HCT116 (cell line): ENCODE measurements around the gene OXCT1. TPM values are rescaled to one million over a fixed set of nuclear protein-coding genes. Genes with fewer than 3 reads are reported as not detected.

Source experiments
- ATAC-seq: fragments of 200-7000 bp; cut with Tn5 transposase; 2 replicates; pipeline ENCODE4 v1.9.1; 2020; ENCODE audit warnings: mild to moderate bottlenecking, moderate library complexity
- BruUV-seq: library from RNA; stranded (reverse); fragments of 400-500 nt; replicated peaks from 2 replicates; lab custom pipeline; 2021; lab: Mats Ljungman, UMichigan
- CTCF ChIA-PET: fragments of 300-600 bp; sonication (Branson Sonifier 250); formaldehyde crosslinking; loops from one replicate; lab custom pipeline; 2021; ENCODE audit warnings: antibody characterized with exemption; lab: Charles Lee
- POLR2A ChIA-PET: fragments of 300-600, 350-600 bp; sonication (Branson Sonifier 250); formaldehyde crosslinking; loops from one replicate; lab custom pipeline; 2021; ENCODE audit warnings: antibody characterized with exemption; lab: Charles Lee
- RAD21 ChIA-PET, 2 experiments: fragments of 300-600 bp; sonication (Branson Sonifier 250); formaldehyde crosslinking; loops; one replicate each; lab custom pipeline; 2023; ENCODE audit warnings: low total read pairs in 2 of 2; ENCODE audit not compliant: uncharacterized antibody in 2 of 2, unreplicated experiment in 2 of 2, low non-redundant PET in 1 of 2; lab: Charles Lee
- DNase-seq: peaks from one replicate; pipeline ENCODE4 v3.0.0-alpha.2; 2010; ENCODE audit warnings: low read depth, low spot score
- H2AFZ ChIP-seq: fragments of 200-600 bp; shearing (Covaris generic), sonication (generic); 2 replicates; pipeline ENCODE4 v1.6.1; 2017; ENCODE audit warnings: low read depth, mixed run types, mixed read lengths, antibody characterized with exemption, low read length; ENCODE audit not compliant: poor library complexity, severe bottlenecking
- H3K27ac ChIP-seq: 2 replicates; pipeline ENCODE4 v1.5.1; 2012; ENCODE audit warnings: low read depth, low read length
- H3K27me3 ChIP-seq: fragments of 200-600 bp; sonication (generic); 2 replicates; pipeline ENCODE4 v1.6.1; 2016; ENCODE audit warnings: mixed run types, low read length, mixed read lengths; ENCODE audit not compliant: insufficient read depth
- H3K36me3 ChIP-seq, 2 experiments: fragments of 200-500 bp in 1 of 2; fragments of 200-600 bp in 1 of 2; sonication (Bioruptor generic) in 1 of 2; sonication (generic) in 1 of 2; 2 replicates each; pipeline versions ENCODE4 v1.5.1 to v1.6.1; 2014 to 2016; ENCODE audit warnings: low read length in 2 of 2, inconsistent platforms in 1 of 2, mixed read lengths in 1 of 2, mixed run types in 1 of 2; ENCODE audit not compliant: insufficient read depth in 2 of 2, control insufficient read depth in 1 of 2
- H3K4me1 ChIP-seq, 2 experiments: fragments of 200-600 bp in 1 of 2; sonication (generic) in 1 of 2; 2 replicates each; pipeline versions ENCODE4 v1.5.1 to v1.6.1; 2012 to 2017; ENCODE audit warnings: low read length in 2 of 2, inconsistent platforms in 1 of 2, mild to moderate bottlenecking in 1 of 2, mixed read lengths in 1 of 2, mixed run types in 1 of 2, moderate library complexity in 1 of 2; ENCODE audit not compliant: insufficient read depth in 2 of 2, control insufficient read depth in 1 of 2
- H3K4me2 ChIP-seq: fragments of 200-600 bp; sonication (generic); 2 replicates; pipeline ENCODE4 v1.6.1; 2017; ENCODE audit warnings: mixed run types, low read length, mixed read lengths
- H3K4me3 ChIP-seq, 2 experiments: fragments of 200-600 bp in 1 of 2; sonication (generic) in 1 of 2; replicated peaks in 1 of 2; 2 replicates each; pipeline ENCODE4 v1.5.1; 2011 to 2016; ENCODE audit warnings: low read length in 2 of 2, control low read depth in 1 of 2, low read depth in 1 of 2, mild to moderate bottlenecking in 1 of 2, mixed read lengths in 1 of 2, mixed run types in 1 of 2
- H3K79me2 ChIP-seq: fragments of 200-600 bp; sonication (generic); 2 replicates; pipeline ENCODE4 v1.6.1; 2017; ENCODE audit warnings: mild to moderate bottlenecking, mixed run types, low read length, moderate library complexity, mixed read lengths; ENCODE audit not compliant: insufficient read depth
- H3K9ac ChIP-seq: fragments of 200-600 bp; sonication (generic); 2 replicates; pipeline ENCODE4 v1.6.1; 2016; ENCODE audit warnings: low read length, mixed read lengths
- H3K9me2 ChIP-seq: fragments of 200-600 bp; sonication (generic), shearing (Covaris generic); 2 replicates; pipeline ENCODE4 v1.6.1; 2017; ENCODE audit warnings: mixed run types, mild to moderate bottlenecking, moderate library complexity; ENCODE audit not compliant: insufficient read depth
- H3K9me3 ChIP-seq, 2 experiments: fragments of 200-500 bp in 1 of 2; fragments of 200-600 bp in 1 of 2; sonication (Bioruptor generic) in 1 of 2; sonication (generic) in 1 of 2; 2 replicates each; pipeline ENCODE4 v1.6.1; 2014 to 2017; ENCODE audit warnings: low read length in 2 of 2, mixed read lengths in 2 of 2, inconsistent platforms in 1 of 2, low read depth in 1 of 2, mild to moderate bottlenecking in 1 of 2, mixed run types in 1 of 2, moderate library complexity in 1 of 2; ENCODE audit not compliant: control insufficient read depth in 1 of 2, insufficient read depth in 1 of 2
- H4K20me1 ChIP-seq: fragments of 200-600 bp; sonication (generic), shearing (Covaris generic); 2 replicates; pipeline ENCODE4 v1.6.1; 2017; ENCODE audit warnings: mixed run types, mild to moderate bottlenecking, moderate library complexity; ENCODE audit not compliant: insufficient read depth
- CEBPB ChIP-seq: IDR thresholded peaks from 2 replicates; pipeline ENCODE4 v1.6.1; 2012; ENCODE audit warnings: low read depth
- POLR2AphosphoS5 ChIP-seq: IDR thresholded peaks from 2 replicates; pipeline ENCODE4 v1.6.1; 2011; ENCODE audit warnings: mild to moderate bottlenecking, low read depth, low read length, moderate library complexity
- REST ChIP-seq: IDR thresholded peaks from 2 replicates; pipeline ENCODE4 v1.6.1; 2012; ENCODE audit warnings: low read depth
- SIN3A ChIP-seq: IDR thresholded peaks from 2 replicates; pipeline ENCODE4 v1.6.1; 2012; ENCODE audit warnings: low read depth
- SP1 ChIP-seq: IDR thresholded peaks from 2 replicates; pipeline ENCODE4 v1.6.1; 2012; ENCODE audit warnings: low read depth
- TCF7L2 ChIP-seq: IDR thresholded peaks from 2 replicates; pipeline ENCODE4 v1.7.0; 2011; ENCODE audit warnings: borderline replicate concordance, inconsistent platforms; ENCODE audit not compliant: insufficient read depth, insufficient read length; ENCODE audit errors: extremely low read depth
- ZNF274 ChIP-seq: fragments of 200-500 bp; sonication (Bioruptor generic); IDR thresholded peaks from 2 replicates; pipeline ENCODE4 v1.6.1; 2014; ENCODE audit warnings: mild to moderate bottlenecking, low read depth, low read length, inconsistent platforms
- intact Hi-C: fragments of 100-400 bp; cut with micrococcal nuclease; formaldehyde crosslinking; loops from 2 replicates; pipeline ENCODE4 v1.10.0; 2022
- total RNA-seq: library from RNA; stranded (reverse); gene quantifications from one replicate; pipeline ENCODE4 v1.2.1, GENCODE V29; 2021; ENCODE audit not compliant: unreplicated experiment

OXCT1 gene
- total RNA-seq, 1 experiment from 2014 or later = 28.1 TPM

GRCh38 chr5:41763574-41763973 is 106.7 kb downstream of the OXCT1 start:
- POLR2A ChIA-PET = no interaction called here
- no peaks in the 10 kb centered on the region for H3K36me3 ChIP-seq
- no peak overlapping the region for H3K4me3 ChIP-seq
- H3K27ac ChIP-seq = no peak overlapping the region
- H3K9me3 ChIP-seq = no peaks in the 10 kb centered on the region
- H4K20me1 ChIP-seq = no peaks in the 10 kb centered on the region
- ATAC-seq (no peak), DNase-seq (no peak)
- H3K4me1 ChIP-seq = no peaks in the 10 kb centered on the region
- H3K4me2 ChIP-seq = no peak overlapping the region
- TF ChIP-seq POLR2AphosphoS5 (no peak), SIN3A (no peak), REST (no peak), CEBPB (no peak)
- no peak overlapping the region for H3K9ac ChIP-seq
- CTCF ChIA-PET = no interaction called here
- H3K9me2 ChIP-seq = no peaks in the 10 kb centered on the region
- H2AFZ ChIP-seq = no peak overlapping the region
- no peaks in the 10 kb centered on the region for H3K79me2 ChIP-seq
- intact Hi-C loops = no loop called here
- RAD21 ChIA-PET = no interaction called here
- no TSS peak for BruUV-seq
- no peaks in the 10 kb centered on the region for H3K27me3 ChIP-seq

GRCh38 chr5:41763081-41763480 is 107.1 kb downstream of the OXCT1 start:
- Histone ChIP-seq H2AFZ (no peak overlapping the region), H3K4me1 (no peaks in the 10 kb centered on the region), H3K27me3 (no peaks in the 10 kb centered on the region), H4K20me1 (no peaks in the 10 kb centered on the region), H3K27ac (no peak overlapping the region), H3K9me2 (no peaks in the 10 kb centered on the region), H3K9me3 (no peaks in the 10 kb centered on the region), H3K9ac (no peak overlapping the region), H3K36me3 (no peaks in the 10 kb centered on the region), H3K79me2 (no peaks in the 10 kb centered on the region), H3K4me2 (no peak overlapping the region), H3K4me3 (no peak overlapping the region)
- no TSS peak for BruUV-seq
- CTCF ChIA-PET = no interaction called here
- RAD21 ChIA-PET = no interaction called here
- DNase-seq (no peak), ATAC-seq (no peak)
- POLR2A ChIA-PET = no interaction called here
- intact Hi-C loops = no loop called here
- TF ChIP-seq SP1 (no peak), TCF7L2 (no peak), ZNF274 (no peak)
